Measurements from ENCODE around the gene PLS3. TPM values are rescaled to one million over a fixed set of nuclear protein-coding genes. Genes with fewer than 3 reads are reported as not detected.

Gene PLS3
- polyA plus RNA-seq, 1 donor from 2014 or later, result 3.8 TPM

DNA sequence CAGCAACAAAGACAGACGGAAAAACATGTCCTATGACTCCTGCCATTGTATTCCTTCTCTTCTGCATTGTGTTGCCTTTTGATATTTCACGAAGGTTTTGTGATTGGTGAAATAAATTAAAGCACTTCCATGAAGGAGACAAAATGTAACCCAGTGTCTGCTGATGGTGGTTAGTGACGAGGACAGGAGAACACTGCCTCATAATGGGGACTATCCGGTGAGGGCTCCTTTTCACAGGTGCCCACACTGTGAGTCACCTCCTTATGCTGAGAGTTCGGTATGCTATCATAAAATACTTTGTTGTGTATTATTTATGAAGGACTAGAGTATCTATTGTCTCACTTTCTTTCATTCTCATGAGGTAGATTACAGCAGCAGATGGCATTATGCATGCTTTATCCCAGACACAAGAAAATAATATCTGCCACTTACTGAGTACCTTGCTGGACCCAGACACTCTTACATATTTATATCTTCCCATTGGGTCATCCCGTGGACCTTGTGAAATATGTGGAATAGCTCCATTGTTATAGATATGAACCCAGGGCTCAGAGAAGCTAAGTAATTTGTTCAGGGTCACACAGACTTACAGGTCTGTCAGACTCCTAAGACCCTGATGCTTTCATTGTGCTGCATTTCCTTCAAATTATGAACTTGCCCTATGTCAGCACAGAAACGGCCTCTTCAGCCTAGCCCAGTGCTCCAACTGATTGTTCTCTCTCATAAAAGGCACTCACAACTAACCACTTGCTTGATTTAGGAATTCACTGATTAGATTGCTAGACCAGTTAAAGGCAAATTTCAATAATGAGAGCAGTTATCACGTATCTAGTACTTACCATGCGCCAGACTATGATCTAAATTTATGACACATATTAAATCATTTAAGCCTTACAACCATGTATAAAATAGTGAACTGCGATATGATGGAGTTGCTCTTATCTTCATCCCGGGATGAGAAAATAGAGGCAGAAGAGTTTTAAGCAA lies 31.2 kb downstream of the PLS3 start:
- H3K27ac ChIP-seq (ENCODE audit: low read length), result no peak overlapping the region
- H3K9me3 ChIP-seq (ENCODE audit: low read length), result no peaks in the 10 kb centered on the region
- TF ChIP-seq TAF1 (IDR thresholded peaks at IDR 0.05; ENCODE audit: low read depth) (no peak), EZH2 (IDR thresholded peaks at IDR 0.05; ENCODE audit: borderline replicate concordance, insufficient read depth, low read length, poor library complexity, severe bottlenecking) (no peak), MXI1 (conservative IDR thresholded peaks at IDR 0.05; ENCODE audit: poor library complexity, severe bottlenecking) (no peak), EP300 (conservative IDR thresholded peaks at IDR 0.05; ENCODE audit: poor library complexity, severe bottlenecking) (no peak), SMC3 (conservative IDR thresholded peaks at IDR 0.05; ENCODE audit: poor library complexity) (no peak), RAD21 (conservative IDR thresholded peaks at IDR 0.05) (no peak), POLR2AphosphoS5 (IDR thresholded peaks at IDR 0.05) (no peak)
- TF ChIP-seq, protein P1, sequence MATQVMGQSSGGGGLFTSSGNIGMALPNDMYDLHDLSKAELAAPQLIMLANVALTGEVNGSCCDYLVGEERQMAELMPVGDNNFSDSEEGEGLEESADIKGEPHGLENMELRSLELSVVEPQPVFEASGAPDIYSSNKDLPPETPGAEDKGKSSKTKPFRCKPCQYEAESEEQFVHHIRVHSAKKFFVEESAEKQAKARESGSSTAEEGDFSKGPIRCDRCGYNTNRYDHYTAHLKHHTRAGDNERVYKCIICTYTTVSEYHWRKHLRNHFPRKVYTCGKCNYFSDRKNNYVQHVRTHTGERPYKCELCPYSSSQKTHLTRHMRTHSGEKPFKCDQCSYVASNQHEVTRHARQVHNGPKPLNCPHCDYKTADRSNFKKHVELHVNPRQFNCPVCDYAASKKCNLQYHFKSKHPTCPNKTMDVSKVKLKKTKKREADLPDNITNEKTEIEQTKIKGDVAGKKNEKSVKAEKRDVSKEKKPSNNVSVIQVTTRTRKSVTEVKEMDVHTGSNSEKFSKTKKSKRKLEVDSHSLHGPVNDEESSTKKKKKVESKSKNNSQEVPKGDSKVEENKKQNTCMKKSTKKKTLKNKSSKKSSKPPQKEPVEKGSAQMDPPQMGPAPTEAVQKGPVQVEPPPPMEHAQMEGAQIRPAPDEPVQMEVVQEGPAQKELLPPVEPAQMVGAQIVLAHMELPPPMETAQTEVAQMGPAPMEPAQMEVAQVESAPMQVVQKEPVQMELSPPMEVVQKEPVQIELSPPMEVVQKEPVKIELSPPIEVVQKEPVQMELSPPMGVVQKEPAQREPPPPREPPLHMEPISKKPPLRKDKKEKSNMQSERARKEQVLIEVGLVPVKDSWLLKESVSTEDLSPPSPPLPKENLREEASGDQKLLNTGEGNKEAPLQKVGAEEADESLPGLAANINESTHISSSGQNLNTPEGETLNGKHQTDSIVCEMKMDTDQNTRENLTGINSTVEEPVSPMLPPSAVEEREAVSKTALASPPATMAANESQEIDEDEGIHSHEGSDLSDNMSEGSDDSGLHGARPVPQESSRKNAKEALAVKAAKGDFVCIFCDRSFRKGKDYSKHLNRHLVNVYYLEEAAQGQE (IDR thresholded peaks at IDR 0.05; ENCODE audit: borderline replicate concordance), result no peak
- TF ChIP-seq, protein P2, sequence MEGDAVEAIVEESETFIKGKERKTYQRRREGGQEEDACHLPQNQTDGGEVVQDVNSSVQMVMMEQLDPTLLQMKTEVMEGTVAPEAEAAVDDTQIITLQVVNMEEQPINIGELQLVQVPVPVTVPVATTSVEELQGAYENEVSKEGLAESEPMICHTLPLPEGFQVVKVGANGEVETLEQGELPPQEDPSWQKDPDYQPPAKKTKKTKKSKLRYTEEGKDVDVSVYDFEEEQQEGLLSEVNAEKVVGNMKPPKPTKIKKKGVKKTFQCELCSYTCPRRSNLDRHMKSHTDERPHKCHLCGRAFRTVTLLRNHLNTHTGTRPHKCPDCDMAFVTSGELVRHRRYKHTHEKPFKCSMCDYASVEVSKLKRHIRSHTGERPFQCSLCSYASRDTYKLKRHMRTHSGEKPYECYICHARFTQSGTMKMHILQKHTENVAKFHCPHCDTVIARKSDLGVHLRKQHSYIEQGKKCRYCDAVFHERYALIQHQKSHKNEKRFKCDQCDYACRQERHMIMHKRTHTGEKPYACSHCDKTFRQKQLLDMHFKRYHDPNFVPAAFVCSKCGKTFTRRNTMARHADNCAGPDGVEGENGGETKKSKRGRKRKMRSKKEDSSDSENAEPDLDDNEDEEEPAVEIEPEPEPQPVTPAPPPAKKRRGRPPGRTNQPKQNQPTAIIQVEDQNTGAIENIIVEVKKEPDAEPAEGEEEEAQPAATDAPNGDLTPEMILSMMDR (IDR thresholded peaks at IDR 0.05; ENCODE audit: poor library complexity, severe bottlenecking), result no peak
- no peaks in the 10 kb centered on the region for H3K9me2 ChIP-seq (ENCODE audit: insufficient read depth, low read length)
- no peaks in the 10 kb centered on the region for H3K36me3 ChIP-seq (ENCODE audit: insufficient read depth, low read length)
- no peak overlapping the region for H2AFZ ChIP-seq (ENCODE audit: low read depth, low read length)
- no peaks in the 10 kb centered on the region for H3F3A ChIP-seq (ENCODE audit: insufficient read depth, low read length, poor library complexity, severe bottlenecking)
- H3K9ac ChIP-seq (ENCODE audit: low read length), result no peak overlapping the region
- H4K20me1 ChIP-seq (ENCODE audit: insufficient read depth), result no peaks in the 10 kb centered on the region
- H3K27me3 ChIP-seq (ENCODE audit: insufficient read depth, low read depth, low read length), result no peaks in the 10 kb centered on the region
- no peak overlapping the region for H3K4me2 ChIP-seq (ENCODE audit: low read length)
- H3K4me3 ChIP-seq (ENCODE audit: low read length), result no peak overlapping the region
- H3K79me2 ChIP-seq (replicated peaks; ENCODE audit: insufficient read depth, low read length), result no peaks in the 10 kb centered on the region

- Histone ChIP-seq H3K9ac (ENCODE audit: low read length) (no peak overlapping the region), H3K4me2 (ENCODE audit: low read length) (no peak overlapping the region), H3K4me3 (ENCODE audit: low read length) (no peak overlapping the region), H3K27me3 (ENCODE audit: insufficient read depth, low read depth, low read length) (no peaks in the 10 kb centered on the region), H3K9me3 (ENCODE audit: low read length) (no peaks in the 10 kb centered on the region), H3K27ac (ENCODE audit: low read length) (no peak overlapping the region), H3K79me2 (replicated peaks; ENCODE audit: insufficient read depth, low read length) (no peaks in the 10 kb centered on the region), H3F3A (ENCODE audit: insufficient read depth, low read length, poor library complexity, severe bottlenecking) (no peaks in the 10 kb centered on the region), H4K20me1 (ENCODE audit: insufficient read depth) (no peaks in the 10 kb centered on the region), H2AFZ (ENCODE audit: low read depth, low read length) (no peak overlapping the region), H3K9me2 (ENCODE audit: insufficient read depth, low read length) (no peaks in the 10 kb centered on the region), H3K36me3 (ENCODE audit: insufficient read depth, low read length) (no peaks in the 10 kb centered on the region)
- no peak for TF ChIP-seq POLR2AphosphoS5 (IDR thresholded peaks at IDR 0.05)
- no peak for TF ChIP-seq EP300 (conservative IDR thresholded peaks at IDR 0.05; ENCODE audit: poor library complexity, severe bottlenecking)
- no peak for TF ChIP-seq TAF1 (IDR thresholded peaks at IDR 0.05; ENCODE audit: low read depth)
- no peak for TF ChIP-seq MXI1 (conservative IDR thresholded peaks at IDR 0.05; ENCODE audit: poor library complexity, severe bottlenecking)
- TF ChIP-seq EZH2 (IDR thresholded peaks at IDR 0.05; ENCODE audit: borderline replicate concordance, insufficient read depth, low read length, poor library complexity, severe bottlenecking), result no peak
- TF ChIP-seq, protein P2 (IDR thresholded peaks at IDR 0.05; ENCODE audit: poor library complexity, severe bottlenecking), result no peak
- TF ChIP-seq RAD21 (conservative IDR thresholded peaks at IDR 0.05), result no peak
- TF ChIP-seq SMC3 (conservative IDR thresholded peaks at IDR 0.05; ENCODE audit: poor library complexity), result no peak
- TF ChIP-seq, protein P1 (IDR thresholded peaks at IDR 0.05; ENCODE audit: borderline replicate concordance), result no peak
These were observed 32.2 kb downstream of the PLS3 start for GRCh38 chrX:115592997-115593734.
